H1 (cell line): ENCODE results near the gene SNTN. TPM values are rescaled to one million over a fixed set of nuclear protein-coding genes. Genes with fewer than 3 reads are reported as not detected.

ENCODE experiments used
- CTCF ChIA-PET: fragments of 300-600 bp; sonication (Branson Sonifier 250); formaldehyde crosslinking; loops from one replicate; lab custom pipeline; 2021; ENCODE audit not compliant: partially characterized antibody; lab: Charles Lee
- POLR2A ChIA-PET: fragments of 300-600 bp; sonication (Branson Sonifier 250); formaldehyde crosslinking; loops from one replicate; lab custom pipeline; 2021; ENCODE audit warnings: inconsistent platforms; ENCODE audit not compliant: partially characterized antibody; lab: Charles Lee
- DNase-seq, 2 experiments: peaks; one replicate each; pipeline versions ENCODE4 v3.0.0 to v3.0.0-alpha.2; 2010 to 2022; ENCODE audit warnings: low spot score in 2 of 2, low read depth in 1 of 2, mixed read lengths in 1 of 2
- FAIRE-seq: peaks from 2 replicates; lab custom pipeline; 2011; peaks lifted over from hg19 to GRCh38; lab: Jason Lieb, UNC
- H2AFZ ChIP-seq: 2 replicates; pipeline ENCODE4 v1.8.1; 2012; ENCODE audit warnings: low read length, inconsistent platforms
- H2AK5ac ChIP-seq: 2 replicates; pipeline ENCODE4 v1.6.1; 2013; ENCODE audit warnings: low read depth, low read length
- H2BK120ac ChIP-seq: replicated peaks from 2 replicates; pipeline ENCODE3; 2013; ENCODE audit warnings: low read depth, low read length, inconsistent platforms
- H2BK12ac ChIP-seq: 2 replicates; pipeline ENCODE4 v1.6.1; 2013; ENCODE audit warnings: low read depth, low read length
- H2BK15ac ChIP-seq: 2 replicates; pipeline ENCODE4 v1.6.1; 2013; ENCODE audit warnings: low read length
- H2BK20ac ChIP-seq: 2 replicates; pipeline ENCODE4 v1.6.1; 2013; ENCODE audit warnings: low read length
- H2BK5ac ChIP-seq: 2 replicates; pipeline ENCODE4 v1.6.1; 2013; ENCODE audit warnings: low read depth, low read length
- H3K14ac ChIP-seq: 2 replicates; pipeline ENCODE4 v1.6.1; 2013; ENCODE audit warnings: inconsistent platforms; ENCODE audit not compliant: insufficient read length
- H3K18ac ChIP-seq: 2 replicates; pipeline ENCODE4 v1.6.1; 2013; ENCODE audit warnings: low read length; ENCODE audit errors: extremely low read depth
- H3K23ac ChIP-seq: 2 replicates; pipeline ENCODE4 v1.6.1; 2013; ENCODE audit warnings: inconsistent platforms; ENCODE audit not compliant: insufficient read length
- H3K23me2 ChIP-seq: 2 replicates; pipeline ENCODE4 v1.6.1; 2013; ENCODE audit warnings: low read depth, low read length
- H3K27ac ChIP-seq: 2 replicates; pipeline ENCODE4 v1.6.1; 2011; ENCODE audit warnings: low read depth, low read length, inconsistent platforms
- H3K27me3 ChIP-seq, 4 experiments: replicated peaks in 1 of 4; 1 replicate in 1 of 4; 2 replicates in 3 of 4; pipeline versions ENCODE4 v1.6.1 to v1.8.1; 2011 to 2013; ENCODE audit warnings: low read length in 3 of 4, mild to moderate bottlenecking in 3 of 4, inconsistent platforms in 2 of 4, mixed read lengths in 2 of 4, moderate library complexity in 1 of 4; ENCODE audit not compliant: control insufficient read depth in 3 of 4, insufficient read depth in 3 of 4; ENCODE audit errors: extremely low read depth in 1 of 4
- H3K36me3 ChIP-seq, 4 experiments: 2 replicates each; pipeline versions ENCODE4 v1.6.1 to v1.8.1; 2011 to 2013; ENCODE audit warnings: mild to moderate bottlenecking in 4 of 4, low read length in 3 of 4, moderate library complexity in 2 of 4, control low read depth in 1 of 4, inconsistent platforms in 1 of 4; ENCODE audit not compliant: insufficient read depth in 4 of 4, control insufficient read depth in 2 of 4
- H3K4ac ChIP-seq: replicated peaks from 2 replicates; pipeline ENCODE3; 2013; ENCODE audit warnings: low read length, low read depth, mixed read lengths, inconsistent platforms; ENCODE audit not compliant: insufficient read length
- H3K4me1 ChIP-seq, 4 experiments: replicated peaks in 1 of 4; 1 replicate in 1 of 4; 2 replicates in 3 of 4; pipeline versions ENCODE4 v1.6.1 to v1.8.1; 2011 to 2013; ENCODE audit warnings: low read length in 3 of 4, inconsistent platforms in 2 of 4, mixed read lengths in 1 of 4; ENCODE audit not compliant: insufficient read depth in 4 of 4, control insufficient read depth in 3 of 4
- H3K4me2 ChIP-seq, 2 experiments: 2 replicates each; pipeline versions ENCODE4 v1.6.1 to v1.8.1; 2011 to 2013; ENCODE audit warnings: low read depth in 2 of 2, low read length in 2 of 2, control low read depth in 1 of 2, inconsistent platforms in 1 of 2, mild to moderate bottlenecking in 1 of 2; ENCODE audit not compliant: insufficient read depth in 1 of 2
- H3K4me3 ChIP-seq, 4 experiments: fragments of 200-600, 300-600 bp in 1 of 4; sonication (generic), shearing (Covaris generic), sonication (Bioruptor Twin) in 1 of 4; 2 replicates each; pipeline versions ENCODE4 v1.5.1 to v1.8.1; 2011 to 2016; ENCODE audit warnings: low read length in 4 of 4, low read depth in 3 of 4, control low read depth in 2 of 4, inconsistent platforms in 2 of 4, mild to moderate bottlenecking in 2 of 4, mixed read lengths in 1 of 4, moderate library complexity in 1 of 4; ENCODE audit not compliant: insufficient read depth in 2 of 4; ENCODE audit errors: extremely low read depth in 1 of 4
- H3K56ac ChIP-seq: replicated peaks from 2 replicates; pipeline ENCODE3; 2013; ENCODE audit warnings: low read depth, mild to moderate bottlenecking, mixed read lengths, low read length, inconsistent platforms; ENCODE audit not compliant: insufficient read length
- H3K79me1 ChIP-seq: 2 replicates; pipeline ENCODE4 v1.6.1; 2013; ENCODE audit warnings: low read depth, low read length, control low read depth
- H3K79me2 ChIP-seq, 2 experiments: 2 replicates each; pipeline versions ENCODE4 v1.6.1 to v1.8.1; 2012 to 2013; ENCODE audit warnings: low read length in 2 of 2, mild to moderate bottlenecking in 2 of 2, inconsistent platforms in 1 of 2; ENCODE audit not compliant: insufficient read depth in 2 of 2, control insufficient read depth in 1 of 2
- H3K9ac ChIP-seq, 4 experiments: replicated peaks in 1 of 4; 1 replicate in 1 of 4; 2 replicates in 3 of 4; pipeline versions ENCODE4 v1.6.1 to v1.8.1; 2011 to 2013; ENCODE audit warnings: low read depth in 3 of 4, low read length in 3 of 4, control low read depth in 2 of 4, mild to moderate bottlenecking in 2 of 4, moderate library complexity in 2 of 4, inconsistent platforms in 1 of 4; ENCODE audit errors: extremely low read depth in 1 of 4
- H3K9me3 ChIP-seq, 2 experiments: 2 replicates each; pipeline versions ENCODE4 v1.6.1 to v1.8.1; 2012 to 2013; ENCODE audit warnings: mild to moderate bottlenecking in 2 of 2, moderate library complexity in 2 of 2, control low read depth in 1 of 2, inconsistent platforms in 1 of 2, low read depth in 1 of 2, low read length in 1 of 2, mixed read lengths in 1 of 2; ENCODE audit not compliant: insufficient read depth in 2 of 2
- H4K20me1 ChIP-seq, 2 experiments: replicated peaks in 1 of 2; 2 replicates each; pipeline versions ENCODE3 to v1.8.1; 2011 to 2013; ENCODE audit warnings: inconsistent platforms in 2 of 2, low read length in 2 of 2, mild to moderate bottlenecking in 1 of 2; ENCODE audit not compliant: insufficient read depth in 2 of 2, control insufficient read depth in 1 of 2
- H4K5ac ChIP-seq: 2 replicates; pipeline ENCODE4 v1.6.1; 2013; ENCODE audit warnings: low read length, low read depth, mixed read lengths, inconsistent platforms; ENCODE audit not compliant: insufficient read length
- H4K8ac ChIP-seq: 2 replicates; pipeline ENCODE4 v1.8.0; 2013; ENCODE audit warnings: mild to moderate bottlenecking, moderate library complexity, low read length, inconsistent platforms; ENCODE audit not compliant: insufficient read depth; ENCODE audit errors: extremely low read depth
- H4K91ac ChIP-seq: replicated peaks from 2 replicates; pipeline ENCODE3; 2013; ENCODE audit warnings: low read length, mixed read lengths, inconsistent platforms; ENCODE audit not compliant: insufficient read length
- BACH1 ChIP-seq: IDR thresholded peaks from 2 replicates; pipeline ENCODE4 v1.6.1; 2012; ENCODE audit warnings: low read length, improper control_type of control experiment
- CBX5 ChIP-seq: fragments of 300-800, 300-1000 bp; sonication (generic); IDR thresholded peaks from 2 replicates; pipeline ENCODE4 v1.7.1; 2016; ENCODE audit warnings: antibody characterized with exemption, low read length, low read depth
- EGR1 ChIP-seq: IDR thresholded peaks from 2 replicates; pipeline ENCODE4 v1.6.1; 2011; ENCODE audit warnings: low read depth, low read length, borderline replicate concordance
- EP300 ChIP-seq, 2 experiments: IDR thresholded peaks; 1 replicate in 1 of 2; 2 replicates in 1 of 2; pipeline ENCODE4 v1.6.1; 2011 to 2012; ENCODE audit warnings: low read depth in 2 of 2, low read length in 2 of 2, mild to moderate bottlenecking in 2 of 2, borderline replicate concordance in 1 of 2, inconsistent platforms in 1 of 2, moderate library complexity in 1 of 2
- FOSL1 ChIP-seq: IDR thresholded peaks from 2 replicates; pipeline ENCODE4 v1.6.1; 2011; ENCODE audit warnings: mild to moderate bottlenecking, low read depth, low read length, moderate library complexity; ENCODE audit not compliant: insufficient read depth
- KDM4A ChIP-seq: IDR thresholded peaks from one replicate; pipeline ENCODE4 v1.7.1; 2012; ENCODE audit warnings: low read depth, mild to moderate bottlenecking, moderate library complexity, low read length, inconsistent platforms; ENCODE audit not compliant: severe bottlenecking
- NRF1 ChIP-seq: IDR thresholded peaks from 2 replicates; pipeline ENCODE4 v1.6.1; 2011; ENCODE audit warnings: mild to moderate bottlenecking, low read depth, low read length, improper control_type of control experiment
- POU5F1 ChIP-seq: IDR thresholded peaks from 2 replicates; pipeline ENCODE4 v1.6.1; 2011; ENCODE audit warnings: low read depth, mild to moderate bottlenecking, low read length, moderate library complexity
- SIRT6 ChIP-seq: IDR thresholded peaks from one replicate; pipeline ENCODE4 v1.7.1; 2012; ENCODE audit warnings: low read length, inconsistent platforms
- TBP ChIP-seq: IDR thresholded peaks from 2 replicates; pipeline ENCODE4 v1.6.1; 2011; ENCODE audit warnings: low read depth, low read length, improper control_type of control experiment
- USF2 ChIP-seq: IDR thresholded peaks from 2 replicates; pipeline ENCODE4 v1.6.1; 2011; ENCODE audit warnings: low read length, improper control_type of control experiment
- YY1 ChIP-seq: IDR thresholded peaks from 2 replicates; pipeline ENCODE4 v1.6.1; 2011; ENCODE audit warnings: low read depth, mild to moderate bottlenecking, low read length
- WGBS, 2 experiments: shearing (Covaris generic) in 1 of 2; methylation state at CpG; one replicate each; pipeline versions ENCODE4 v1.1.6 to v1.1.7; 2013 to 2015; ENCODE audit warnings: low lambda C conversion rate in 2 of 2, mixed read lengths in 2 of 2, inconsistent platforms in 1 of 2, low coverage in 1 of 2, missing lambda C conversion rate in 1 of 2; ENCODE audit not compliant: insufficient replicate concordance in 2 of 2, insufficient coverage in 1 of 2, insufficient read length in 1 of 2; ENCODE audit errors: extremely low coverage in 1 of 2, missing lambda C conversion rate in 1 of 2; 5-methylcytosine and 5-hydroxymethylcytosine counted together
- polyA plus RNA-seq, 7 experiments: library from polyadenylated mRNA; depleted of rRNA in 3 of 7; stranded (reverse) in 5 of 7; unstranded in 2 of 7; fragments of >200 nt in 5 of 7; fragments of 200-250 nt in 2 of 7; gene quantifications; 1 replicate in 5 of 7; 2 replicates in 1 of 7; 4 replicates in 1 of 7; pipeline versions ENCODE4 v1.2.1 to v1.2.3, GENCODE V29; 2011 to 2013; ENCODE audit warnings: missing spikeins in 2 of 7, mixed read lengths in 2 of 7
- total RNA-seq: library from RNA; stranded (reverse); fragmentation: NEBNext Ultra II Directional; extraction: Animal tissue kit (Norgen Biotek cat#: 25700); gene quantifications from 2 replicates; pipeline ENCODE4 v1.2.1, GENCODE V29; 2021

The SNTN gene
- total and polyA plus RNA-seq, 2 of the 8 experiments (the other 6 are each of a cell fraction or from before 2014, with no cell fraction given): not detected

- Histone ChIP-seq H2BK120ac (no peak overlapping the region), H2BK20ac (no peak overlapping the region), H3K9ac (no peak overlapping the region), H3K9me3 (no peaks in the 10 kb centered on the region), H3K79me1 (no peaks in the 10 kb centered on the region), H4K91ac (no peak overlapping the region), H3K14ac (no peak overlapping the region), H4K8ac (no peak overlapping the region), H3K4me2 (no peak overlapping the region), H3K18ac (no peak overlapping the region), H3K36me3 (no peaks in the 10 kb centered on the region), H3K56ac (no peak overlapping the region), H3K23ac (no peak overlapping the region), H3K4me1 (peaks cover 0 to 4% (median 0%) of the 10 kb centered on the region in 4 experiments; a peak in 1 of 7 replicates), H3K4me3 (no peak overlapping the region), H2AK5ac (no peak overlapping the region), H2AFZ (no peak overlapping the region), H3K4ac (no peak overlapping the region), H3K79me2 (no peaks in the 10 kb centered on the region), H3K27me3 (no peaks in the 10 kb centered on the region), H4K20me1 (no peaks in the 10 kb centered on the region), H2BK5ac (no peak overlapping the region), H2BK15ac (no peak overlapping the region), H2BK12ac (no peak overlapping the region), H3K23me2 (no peaks in the 10 kb centered on the region), H4K5ac (no peak overlapping the region), H3K27ac (no peak overlapping the region)
- ChIA-PET CTCF (interaction anchor here (0.6 to 1.3 kb wide), 2 partner anchors 13 to 55 kb away, joined by 3 to 4 read pairs; no protein-coding TSS in a partner anchor), POLR2A (no interaction called here)
- no peak for FAIRE-seq
- DNase-seq: no peak
- WGBS, 2 experiments: 69% methylated on average over 1 of the region's 1 CpG; no CpG with 5 or more reads in 1 of the 2 experiments
- TF ChIP-seq CBX5: no peak
- no peak for TF ChIP-seq SIRT6
- TF ChIP-seq POU5F1: no peak
- no peak for TF ChIP-seq KDM4A
- no peak for TF ChIP-seq USF2
- no peak for TF ChIP-seq FOSL1
- no peak for TF ChIP-seq NRF1
- TF ChIP-seq EGR1: no peak
- TF ChIP-seq EP300 (IDR thresholded peaks at IDR 0.05; ENCODE audit: borderline replicate concordance in 1 of 2, low read depth in 2 of 2, low read length in 2 of 2): no peak
- TF ChIP-seq YY1: no peak
- no peak for TF ChIP-seq TBP
- no peak for TF ChIP-seq BACH1
Measured at GRCh38 chr3:63611382-63611781, 41.1 kb upstream of the SNTN start.
